ENCODE results near the gene PEX5. TPM values are rescaled to one million over a fixed set of nuclear protein-coding genes. Genes with fewer than 3 reads are reported as not detected.

PEX5 gene
- total RNA-seq, 6 donors from 2014 or later: 40.4 to 69.1 (median 49.2) TPM

GRCh38 chr12:7219599-7220243 is 30.2 kb downstream of the PEX5 start:
- DNase-seq (peak in 1 of 2 donors; percentile 64), ATAC-seq (ENCODE audit: low FRiP score in 2 of 2) (peak in 1 of 2 donors; percentile 80)
- WGBS, 2 donors: 15 to 19% methylated on average over 3 of the region's 3 CpGs
- Histone ChIP-seq H3K4me1 (no peaks in the 10 kb centered on the region), H3K27me3 (no peaks in the 10 kb centered on the region), H3K27ac (no peak overlapping the region), H3K36me3 (no peaks in the 10 kb centered on the region), H3K9me3 (no peaks in the 10 kb centered on the region), H3K4me3 (no peak overlapping the region)
- TF ChIP-seq CTCF (IDR thresholded peaks at IDR 0.05): peak; percentile 69 to 87 (median 82)
- no peak for TF ChIP-seq EP300 (IDR thresholded peaks at IDR 0.05)

- Histone ChIP-seq H3K36me3 (no peaks in the 10 kb centered on the region), H3K27ac (no peak overlapping the region), H3K27me3 (no peaks in the 10 kb centered on the region), H3K9me3 (no peaks in the 10 kb centered on the region), H3K4me3 (no peak overlapping the region), H3K4me1 (no peaks in the 10 kb centered on the region)
- 73 to 76% methylated on average over 1 of the region's 1 CpG for WGBS, 2 donors
- DNase-seq (no peak), ATAC-seq (ENCODE audit: low FRiP score in 2 of 2) (no peak)
- TF ChIP-seq POLR2A (IDR thresholded peaks at IDR 0.05) (no peak), EP300 (IDR thresholded peaks at IDR 0.05) (no peak), CTCF (IDR thresholded peaks at IDR 0.05) (no peak), POLR2AphosphoS5 (IDR thresholded peaks at IDR 0.05) (no peak)
Observed at GRCh38 chr12:7221486-7221885, 32.0 kb downstream of the PEX5 start.

GRCh38 chr12:7229741-7230140 is 40.3 kb downstream of the PEX5 start:
- 80 to 85% methylated on average over 2 of the region's 2 CpGs for WGBS, 2 donors
- DNase-seq (no peak), ATAC-seq (ENCODE audit: low FRiP score in 2 of 2) (no peak)

GRCh38 chr12:7241404-7242005 is 52.0 kb downstream of the PEX5 start:
- WGBS, 2 donors: 77 to 78% methylated on average over 3 of the region's 3 CpGs
- Histone ChIP-seq H3K27me3 (no peaks in the 10 kb centered on the region), H3K36me3 (no peaks in the 10 kb centered on the region), H3K27ac (no peak overlapping the region), H3K9me3 (peaks cover 0 to 5% (median 1%) of the 10 kb centered on the region in 4 donors), H3K4me3 (no peak overlapping the region), H3K4me1 (no peaks in the 10 kb centered on the region)
- DNase-seq (no peak), ATAC-seq (ENCODE audit: low FRiP score in 2 of 2) (no peak)
- TF ChIP-seq EP300 (IDR thresholded peaks at IDR 0.05) (no peak), POLR2AphosphoS5 (IDR thresholded peaks at IDR 0.05) (no peak), CTCF (IDR thresholded peaks at IDR 0.05) (no peak), POLR2A (IDR thresholded peaks at IDR 0.05) (no peak)

More at GRCh38 chr12:7229741-7230140, 40.3 kb downstream of the PEX5 start:
- no peak overlapping the region for H3K27ac ChIP-seq
- no peaks in the 10 kb centered on the region for H3K4me1 ChIP-seq
- H3K27me3 ChIP-seq: no peaks in the 10 kb centered on the region
- H3K9me3 ChIP-seq: no peaks in the 10 kb centered on the region
- no peaks in the 10 kb centered on the region for H3K36me3 ChIP-seq
- TF ChIP-seq CTCF (IDR thresholded peaks at IDR 0.05) (no peak), POLR2A (IDR thresholded peaks at IDR 0.05) (no peak), POLR2AphosphoS5 (IDR thresholded peaks at IDR 0.05) (no peak), EP300 (IDR thresholded peaks at IDR 0.05) (no peak)
- no peak overlapping the region for H3K4me3 ChIP-seq

All from upper lobe of left lung (tissue), 6 donors.